ENCODE results near the gene POTEF.
"Not testable (repeated sequence)": the region's sequence is repeated elsewhere in the genome, so short reads cannot be mapped to it uniquely, and the experiment has no call there.

Gene POTEF

GRCh38 chr2:130152816-130153595 is 24.0 kb upstream of the POTEF start:
- DNase-seq (ENCODE audit: low read depth in 2 of 3, low spot score in 2 of 3), result no peak

GRCh38 chr2:130152136-130152815 is 23.3 kb upstream of the POTEF start:
- DNase-seq (ENCODE audit: low read depth in 2 of 3, low spot score in 2 of 3), result not testable (repeated sequence)

DNA sequence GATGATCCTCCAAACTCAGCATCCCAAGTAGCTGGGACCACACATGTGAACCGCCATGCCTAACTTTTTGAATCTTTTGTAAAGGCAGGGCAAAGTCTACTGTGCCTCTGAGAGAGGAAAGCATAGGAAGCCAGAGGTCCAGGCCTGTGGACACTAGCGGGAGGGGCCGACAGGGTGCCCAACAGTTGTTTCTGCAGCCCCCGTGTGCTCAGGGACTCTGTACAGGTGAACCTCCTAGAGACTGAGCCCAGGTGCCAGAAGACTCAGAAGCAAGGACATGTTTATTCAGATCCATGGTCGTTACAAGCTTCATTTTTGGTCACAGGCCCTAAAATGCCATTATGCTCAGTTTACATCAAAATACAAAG is 22.1 kb upstream of the POTEF start:
- not testable (repeated sequence) for DNase-seq (ENCODE audit: low read depth in 2 of 3, low spot score in 2 of 3)

- no peak for DNase-seq (ENCODE audit: low read depth in 2 of 3, low spot score in 2 of 3)
These were observed 21.4 kb upstream of the POTEF start for GRCh38 chr2:130150181-130151144.

- DNase-seq (ENCODE audit: low read depth in 2 of 3, low spot score in 2 of 3), result not testable (repeated sequence)
These were observed 19.5 kb upstream of the POTEF start for GRCh38 chr2:130148515-130148914.

DNA sequence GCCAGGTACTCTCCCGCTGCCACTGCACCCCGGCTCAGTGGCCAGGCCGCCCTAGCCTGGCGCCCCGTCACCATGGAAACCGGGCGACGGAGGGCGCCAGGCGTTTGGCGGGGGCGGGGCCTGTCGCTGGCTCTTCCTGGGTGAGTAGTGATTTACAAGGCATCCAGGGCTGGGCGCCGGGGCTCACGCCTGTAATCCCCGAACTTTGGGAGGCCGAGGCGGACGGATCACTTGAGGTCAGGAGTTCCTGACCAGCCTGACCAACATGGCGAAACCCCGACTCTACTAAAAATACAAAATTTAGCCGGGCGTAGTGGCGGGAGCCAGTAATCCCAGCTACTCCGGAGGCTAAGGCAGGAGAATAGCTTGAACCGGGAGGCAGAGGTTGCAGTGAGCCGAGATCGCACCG is 16.0 kb upstream of the POTEF start, which contains the start of gene CCDC74B:
CCDC74B (minus strand) TSS at position 107 of the 409 bp plus-strand sequence. CDS start 116 bp downstream, outside the sequence.
- DNase-seq (ENCODE audit: low read depth in 2 of 3, low spot score in 2 of 3), result peak in 1 of 3 experiments; percentile 42

GRCh38 chr2:130143266-130144039 is 14.4 kb upstream of the POTEF start:
- not testable (repeated sequence) for DNase-seq (ENCODE audit: low read depth in 2 of 3, low spot score in 2 of 3)

DNA sequence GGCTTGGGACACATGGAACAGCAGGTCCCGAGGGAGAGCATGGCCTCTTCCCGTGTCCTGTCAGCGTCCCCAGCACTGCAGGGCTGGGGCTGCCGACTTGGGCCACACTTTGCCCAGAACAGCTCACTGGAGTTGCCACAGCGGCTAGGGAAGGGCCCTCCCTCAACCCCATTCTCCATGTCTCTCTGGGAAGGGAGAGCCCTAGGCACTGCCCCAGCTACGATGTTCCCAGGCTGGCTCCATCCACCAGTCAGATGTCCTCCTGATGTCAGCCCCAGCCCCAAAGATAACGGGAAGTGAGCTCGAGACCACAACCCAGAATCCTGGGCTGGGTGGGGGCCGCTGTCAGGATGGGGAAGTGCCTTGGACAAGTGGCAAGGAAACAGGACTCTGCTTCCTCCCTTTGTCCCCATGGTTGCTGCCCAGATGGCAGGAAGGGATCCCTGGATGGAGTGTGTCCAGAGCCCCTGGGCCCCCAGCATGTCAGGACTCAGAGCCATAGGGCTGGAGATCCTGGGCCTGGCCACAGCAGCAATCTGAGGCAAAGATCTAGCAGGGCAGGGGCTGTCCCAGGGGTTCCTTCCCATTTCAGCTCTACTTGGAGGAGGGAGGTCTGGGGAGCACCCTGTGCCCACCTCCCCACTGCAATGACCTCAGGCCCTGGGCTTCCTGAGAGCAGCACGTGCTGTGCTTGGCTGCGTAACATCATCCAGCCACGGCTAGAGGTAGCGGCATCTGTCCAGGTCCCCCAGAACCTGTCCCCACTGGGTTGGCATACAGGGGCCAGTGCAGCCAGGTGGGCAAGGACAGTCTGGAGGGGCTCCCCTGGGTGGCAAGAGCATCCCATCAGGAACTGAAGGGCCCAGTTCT is 13.6 kb upstream of the POTEF start:
- not testable (repeated sequence) for DNase-seq (ENCODE audit: low read depth in 2 of 3, low spot score in 2 of 3)

GRCh38 chr2:130141645-130142370 is 12.8 kb upstream of the POTEF start:
- DNase-seq (ENCODE audit: low read depth in 2 of 3, low spot score in 2 of 3), result not testable (repeated sequence)

GRCh38 chr2:130141002-130141401 is 12.0 kb upstream of the POTEF start:
- DNase-seq (ENCODE audit: low read depth in 2 of 3, low spot score in 2 of 3), result not testable (repeated sequence)

- not testable (repeated sequence) for DNase-seq (ENCODE audit: low read depth in 2 of 3, low spot score in 2 of 3)
These were observed 11.5 kb upstream of the POTEF start for GRCh38 chr2:130140516-130140915.

- not testable (repeated sequence) for DNase-seq (ENCODE audit: low read depth in 2 of 3, low spot score in 2 of 3)
These were observed 10.6 kb upstream of the POTEF start for GRCh38 chr2:130139331-130140280.

GRCh38 chr2:130138841-130139251 is 9.8 kb upstream of the POTEF start:
- not testable (repeated sequence) for DNase-seq (ENCODE audit: low read depth in 2 of 3, low spot score in 2 of 3)

DNA sequence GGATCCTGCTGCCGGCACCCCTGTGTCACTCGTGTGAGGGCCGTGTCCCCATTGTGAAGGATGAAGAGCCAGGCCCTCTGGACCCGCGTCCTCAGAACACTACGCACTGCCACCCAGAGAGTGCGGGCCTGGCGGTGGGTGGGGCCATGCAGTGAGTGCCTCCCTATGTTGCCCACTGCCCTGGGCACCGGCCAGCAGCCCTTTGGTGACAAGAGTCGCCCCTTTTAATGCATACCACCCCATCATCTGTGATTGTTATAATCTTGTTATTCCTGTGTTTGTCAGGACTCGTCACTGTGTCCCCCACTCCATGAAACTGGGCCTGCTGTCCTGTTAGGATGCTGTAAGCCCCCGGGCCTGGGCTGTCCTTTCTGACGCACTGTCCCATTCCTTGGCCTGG is 9.3 kb upstream of the POTEF start:
- not testable (repeated sequence) for DNase-seq (ENCODE audit: low read depth in 2 of 3, low spot score in 2 of 3)

DNA sequence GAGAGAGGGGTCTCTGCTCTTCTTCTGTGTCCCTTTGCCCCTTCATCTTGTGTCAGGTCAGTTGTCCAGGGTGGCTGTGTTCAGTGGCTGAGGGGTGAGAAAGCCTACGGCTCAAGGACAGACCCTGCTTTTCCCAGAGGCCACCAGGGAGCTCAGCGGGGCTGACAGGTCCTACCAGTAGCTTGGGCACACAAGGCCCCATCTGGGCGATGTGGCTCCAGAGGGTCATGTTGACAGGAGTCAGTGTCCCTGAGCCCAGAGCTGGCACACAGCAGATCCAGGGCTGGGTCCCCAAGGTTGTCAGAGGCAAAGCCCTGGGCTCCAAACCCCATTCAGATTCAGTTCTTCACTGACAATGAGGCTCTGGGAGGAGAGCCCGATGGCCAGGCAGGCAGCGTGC is 8.1 kb upstream of the POTEF start:
- DNase-seq (ENCODE audit: low read depth in 2 of 3, low spot score in 2 of 3), result not testable (repeated sequence)

DNA sequence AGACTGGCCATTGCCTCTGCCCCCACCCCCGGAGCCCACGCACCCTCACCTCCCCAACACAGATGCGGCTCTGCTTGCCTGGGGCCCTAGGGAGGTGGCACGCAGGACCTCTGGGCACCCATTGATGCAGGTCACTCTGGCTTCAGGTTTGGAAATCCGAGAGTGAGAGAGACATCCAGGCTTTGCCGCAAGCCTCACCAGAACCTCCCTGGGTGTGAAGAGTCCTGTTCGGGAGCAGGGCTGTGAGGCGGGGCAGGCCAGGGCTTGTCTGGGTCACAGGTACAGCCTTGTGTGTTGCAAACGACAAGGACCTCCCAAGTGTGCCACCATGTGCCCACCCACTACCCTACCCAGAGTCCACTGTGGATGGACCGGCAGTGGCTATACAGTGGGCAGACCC is 7.5 kb upstream of the POTEF start:
- not testable (repeated sequence) for DNase-seq (ENCODE audit: low read depth in 2 of 3, low spot score in 2 of 3)

GRCh38 chr2:130135692-130136541 is 6.9 kb upstream of the POTEF start:
- DNase-seq (ENCODE audit: low read depth in 2 of 3, low spot score in 2 of 3), result no peak
